Superior temporal gyrus (tissue), 1 donor: ENCODE results near the gene CEP41.

Experiments used
- DNase-seq: peaks from one replicate; pipeline ENCODE4 v3.0.0-alpha.2; 2016; ENCODE audit errors: extremely low spot score

Gene CEP41

GRCh38 chr7:130420943-130421578 is 19.8 kb downstream of the CEP41 start:
- peak; percentile 75 for DNase-seq

GRCh38 chr7:130419658-130420057 is 21.2 kb downstream of the CEP41 start:
- no peak for DNase-seq

GRCh38 chr7:130418306-130418705 is 22.5 kb downstream of the CEP41 start:
- DNase-seq = no peak

GRCh38 chr7:130417213-130417612 is 23.6 kb downstream of the CEP41 start:
- peak; percentile 64 for DNase-seq

- no peak for DNase-seq
These were observed 25.8 kb downstream of the CEP41 start for GRCh38 chr7:130415006-130415405.

- DNase-seq = no peak
These were observed 27.6 kb downstream of the CEP41 start for GRCh38 chr7:130413201-130413600.

GRCh38 chr7:130410868-130411541 is 29.8 kb downstream of the CEP41 start:
- DNase-seq = no peak

GRCh38 chr7:130409712-130410072 is 31.1 kb downstream of the CEP41 start:
- DNase-seq = no peak

- peak; percentile 67 for DNase-seq
These were observed 31.6 kb downstream of the CEP41 start for GRCh38 chr7:130409067-130409711.

- DNase-seq = peak; percentile 24
These were observed 35.8 kb downstream of the CEP41 start for GRCh38 chr7:130405003-130405402.

GRCh38 chr7:130401578-130401977 is 39.2 kb downstream of the CEP41 start:
- no peak for DNase-seq

GRCh38 chr7:130401101-130401500 is 39.7 kb downstream of the CEP41 start:
- no peak for DNase-seq

- no peak for DNase-seq
These were observed 40.7 kb downstream of the CEP41 start for GRCh38 chr7:130400120-130400572.

- no peak for DNase-seq
These were observed 42.2 kb downstream of the CEP41 start for GRCh38 chr7:130398526-130399090.

GRCh38 chr7:130397758-130398073 is 43.1 kb downstream of the CEP41 start:
- no peak for DNase-seq

GRCh38 chr7:130397051-130397757 is 43.6 kb downstream of the CEP41 start:
- no peak for DNase-seq

GRCh38 chr7:130396109-130396508 is 44.7 kb downstream of the CEP41 start:
- DNase-seq = no peak

- DNase-seq = peak; percentile 10
These were observed 45.4 kb downstream of the CEP41 start for GRCh38 chr7:130395421-130395820.

GRCh38 chr7:130394421-130395195 is 46.2 kb downstream of the CEP41 start:
- no peak for DNase-seq

GRCh38 chr7:130393841-130394411 is 46.9 kb downstream of the CEP41 start:
- DNase-seq = no peak

- DNase-seq = no peak
These were observed 47.7 kb downstream of the CEP41 start for GRCh38 chr7:130393101-130393561.
